GM19239 (cell line): ENCODE measurements around the gene RRP8.
A peak's percentile ranks its signal among the peaks of the same experiment; 100 is the strongest.

Experiments
- DNase-seq: peaks from one replicate; pipeline ENCODE4 v3.0.0; 2011; ENCODE audit warnings: low spot score; ENCODE audit not compliant: insufficient read length
- FAIRE-seq: peaks from 2 replicates; lab custom pipeline; 2011; peaks lifted over from hg19 to GRCh38; lab: Jason Lieb, UNC

Gene RRP8

DNA sequence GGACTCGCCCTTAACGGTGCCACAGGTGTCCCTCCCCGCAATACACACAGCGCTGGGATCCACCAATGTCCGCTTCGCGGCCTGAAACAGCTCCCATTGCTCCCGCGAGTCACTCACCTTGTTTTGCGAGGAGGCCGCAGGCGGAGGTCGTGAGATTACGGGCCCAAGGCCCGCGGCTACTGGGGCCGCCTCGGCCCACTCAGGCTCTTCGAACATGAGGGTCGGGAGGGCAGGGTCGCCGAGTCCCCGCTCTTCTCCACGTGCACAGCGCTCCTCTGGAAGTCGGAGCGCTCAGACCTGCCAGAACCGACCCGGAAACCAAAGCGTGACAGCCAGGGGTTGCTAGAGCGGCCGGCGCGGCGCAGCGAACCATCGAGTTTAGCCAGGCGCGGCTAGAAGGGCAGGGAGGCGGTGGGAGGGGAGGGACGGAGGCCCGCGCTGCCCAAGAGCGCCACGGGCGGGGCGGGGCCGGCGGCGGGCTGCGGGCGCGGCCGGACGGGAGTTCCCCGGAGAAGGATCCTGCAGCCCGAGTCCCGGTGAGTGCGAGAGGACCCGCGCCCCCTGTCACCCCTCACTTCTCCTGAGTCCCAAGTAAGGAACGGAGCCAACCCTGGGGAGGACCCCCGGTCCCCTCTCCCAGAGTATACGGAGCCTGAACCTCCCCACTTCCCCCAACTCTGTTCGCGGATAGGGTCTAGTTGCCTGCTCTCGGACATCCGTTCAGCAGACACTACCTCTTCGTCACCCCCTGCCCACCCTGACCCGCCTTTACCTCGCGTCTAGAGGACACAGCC, at the start of gene RRP8, which contains the start of gene ILK:
Gene RRP8, minus strand, starts transcription at position 330 of the 794 bp plus-strand sequence. Its CDS starts 114 bp downstream, at position 216.
Gene ILK, plus strand, starts transcription at position 488 of the 794 bp plus-strand sequence. CDS start 498 bp downstream, outside the sequence.
- DNase-seq (peak; percentile 80), FAIRE-seq (peak; percentile 93)

DNA sequence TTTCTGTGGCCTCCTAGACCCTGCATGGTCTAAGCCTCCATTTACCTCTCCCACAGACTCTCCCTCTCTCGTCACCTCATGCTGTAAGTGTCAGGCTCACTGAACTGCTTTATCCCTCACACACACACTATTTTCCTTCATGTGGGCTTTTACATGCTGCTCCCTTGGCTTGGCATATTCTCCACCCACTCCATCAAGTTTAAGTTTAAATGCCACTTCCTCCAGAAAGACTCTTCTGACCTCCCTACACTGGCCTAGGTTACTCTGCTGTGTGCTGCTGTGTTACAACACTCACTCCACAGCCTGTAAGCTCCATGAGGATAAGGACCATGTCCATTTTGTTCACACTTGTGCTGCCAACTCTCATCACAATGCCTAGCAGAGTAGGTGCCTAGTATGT, 49.7 kb upstream of the RRP8 start:
- DNase-seq, result no peak
- no peak for FAIRE-seq

DNA sequence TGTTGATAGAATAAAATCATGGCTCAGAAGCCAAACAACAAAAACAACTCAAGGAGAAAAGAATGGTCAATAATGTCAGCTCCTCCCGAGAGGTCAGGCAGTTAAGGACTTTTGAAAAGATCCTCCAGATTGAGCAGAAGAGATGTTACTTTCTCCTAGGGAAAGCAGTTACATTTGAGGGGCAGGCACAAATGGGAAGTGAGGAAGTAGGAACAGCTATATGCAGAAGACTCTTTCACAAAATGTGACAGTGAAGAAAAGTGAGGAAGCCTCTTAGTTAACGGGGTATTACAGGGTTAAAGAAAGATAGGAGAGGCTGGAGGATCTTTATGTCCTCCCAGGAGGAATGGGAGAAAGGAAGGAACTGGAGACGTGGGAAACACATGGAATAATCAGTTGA, 48.8 kb upstream of the RRP8 start:
- DNase-seq, result no peak
- no peak for FAIRE-seq

DNA sequence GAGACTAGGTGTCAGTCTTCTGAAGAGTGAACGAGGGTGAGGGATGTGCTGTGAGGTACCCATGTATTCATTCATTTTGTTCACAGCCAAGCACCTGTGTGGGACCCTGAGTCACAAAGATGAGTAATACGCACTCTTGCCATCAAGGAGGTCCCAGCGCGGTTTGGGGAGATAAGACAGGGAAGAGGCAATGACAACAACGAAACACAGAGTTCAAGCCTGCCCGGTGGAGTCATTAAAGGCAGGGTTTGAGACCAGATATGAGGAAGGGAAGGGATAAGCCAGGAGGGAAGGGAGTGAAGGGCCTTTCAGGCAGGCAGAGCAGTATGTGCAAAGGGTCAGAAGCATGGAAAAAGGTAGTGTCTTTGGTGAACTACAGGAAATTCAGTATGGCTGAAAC, 47.6 kb upstream of the RRP8 start:
- FAIRE-seq (no peak), DNase-seq (no peak)

DNA sequence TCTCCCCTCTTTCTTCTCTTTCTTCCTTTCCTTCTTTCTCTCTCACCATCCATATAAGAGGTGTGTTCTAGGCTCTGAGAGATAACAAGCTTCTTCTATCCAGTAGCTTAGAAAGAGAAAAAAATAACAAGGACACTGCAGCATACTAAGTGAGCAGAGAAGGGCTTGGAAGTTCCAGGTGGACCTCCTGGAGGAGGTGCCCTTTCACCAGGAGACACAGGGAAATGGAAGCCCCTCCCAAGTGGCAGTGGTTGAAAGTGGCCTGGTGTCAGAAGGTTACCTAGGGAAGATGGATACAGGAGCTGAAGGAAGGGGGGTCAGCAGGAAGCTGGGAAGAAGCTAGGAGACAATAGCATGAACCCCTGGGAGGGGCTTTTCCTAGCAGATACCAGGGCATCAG, 46.7 kb upstream of the RRP8 start:
- FAIRE-seq (no peak), DNase-seq (no peak)

DNA sequence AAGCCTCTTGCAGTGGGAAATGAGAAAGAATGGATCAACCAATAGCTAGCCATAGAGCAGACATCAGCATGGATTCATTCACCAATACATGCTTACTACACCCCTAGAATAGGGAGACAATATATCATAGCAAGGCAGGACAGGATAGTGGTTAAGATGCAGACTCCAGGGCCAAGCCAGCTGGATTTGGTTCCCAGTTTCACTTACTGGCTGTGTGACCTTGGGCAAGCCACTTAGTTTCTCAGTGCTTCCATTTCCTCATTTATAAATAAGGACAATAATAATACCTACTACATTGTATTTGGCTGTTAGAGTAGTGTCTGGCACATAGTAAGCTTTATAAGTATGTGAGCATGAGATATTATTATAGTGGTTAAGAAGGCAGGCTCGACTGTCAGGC, 45.1 kb upstream of the RRP8 start:
- no peak for DNase-seq
- no peak for FAIRE-seq

DNA sequence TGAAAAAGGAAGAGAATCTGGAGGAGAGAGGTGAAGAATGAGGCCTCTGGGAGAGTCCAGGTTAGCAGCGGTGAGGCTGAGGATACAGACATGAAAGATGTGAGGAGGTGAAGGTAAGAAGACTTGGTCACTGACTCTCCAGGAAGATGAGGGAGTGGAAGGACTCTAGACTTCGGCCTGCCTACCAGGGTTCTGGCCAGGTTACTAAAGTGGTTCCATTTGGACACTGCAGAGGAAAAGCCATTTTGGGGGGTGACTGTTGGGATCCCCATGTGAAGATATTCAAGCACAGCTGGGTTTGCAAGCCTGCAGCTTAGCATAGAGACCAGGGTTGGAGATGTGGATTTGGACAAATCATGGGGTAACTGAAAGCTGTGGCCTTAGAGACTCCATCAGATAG, 44.4 kb upstream of the RRP8 start:
- DNase-seq (no peak), FAIRE-seq (no peak)

DNA sequence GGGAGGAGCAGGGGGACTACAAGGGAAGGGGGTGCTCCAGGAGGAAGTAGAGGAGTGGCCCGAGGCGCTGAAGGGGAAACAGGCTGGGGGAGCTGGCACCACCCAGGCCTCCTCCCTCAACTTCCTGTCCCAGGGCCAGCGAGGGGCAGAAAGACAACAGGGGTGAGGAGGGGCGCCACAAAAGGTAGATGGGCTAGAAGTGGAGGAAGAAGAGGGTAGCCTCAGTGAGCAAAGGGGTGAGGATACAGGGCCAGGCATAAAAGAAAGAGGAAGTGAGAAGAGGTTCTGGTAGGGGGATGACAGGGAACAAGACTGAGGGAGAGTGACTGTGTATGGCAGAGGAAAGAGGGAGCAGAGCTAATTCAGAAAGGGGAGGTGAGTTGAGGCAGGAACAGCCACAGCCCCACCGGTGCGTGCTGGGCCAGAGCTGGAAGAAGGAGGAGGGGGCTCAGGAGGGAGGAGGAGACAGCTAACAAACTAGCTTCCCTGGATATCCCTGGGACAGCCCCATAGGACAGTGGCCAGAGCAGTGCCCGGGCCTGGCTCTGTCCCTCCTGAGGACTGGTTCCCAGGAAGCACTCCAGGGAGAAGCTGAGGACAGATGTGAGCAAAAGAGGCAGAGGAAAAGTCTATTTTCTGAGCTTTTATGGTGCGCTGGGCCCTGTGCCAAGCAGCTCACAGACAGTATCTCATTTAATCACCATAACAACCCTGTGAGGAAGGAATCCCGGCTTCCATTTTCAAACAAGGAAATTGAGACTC, 43.7 kb upstream of the RRP8 start:
- FAIRE-seq, result peak; percentile 64

DNA sequence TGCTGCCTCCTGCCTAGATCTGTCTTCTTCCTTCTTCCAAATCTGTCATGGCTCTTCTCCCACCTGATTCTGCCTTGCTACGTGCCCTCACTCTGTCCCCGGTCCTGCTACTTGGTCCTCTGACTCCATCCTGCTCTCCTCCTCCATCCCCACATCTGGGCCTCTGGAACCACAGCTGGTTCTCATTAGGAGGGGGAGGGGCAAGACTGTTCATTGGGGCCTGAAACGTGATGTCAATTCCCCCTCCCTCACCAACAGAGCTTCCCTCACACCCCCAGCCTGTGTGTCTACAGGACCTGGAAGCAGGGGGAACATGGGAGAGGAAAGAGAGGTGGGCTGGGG, 43.1 kb upstream of the RRP8 start:
- peak; percentile 81 for FAIRE-seq

More for the DNA sequence above, 43.7 kb upstream of the RRP8 start:
- DNase-seq, result peak; percentile 66

DNA sequence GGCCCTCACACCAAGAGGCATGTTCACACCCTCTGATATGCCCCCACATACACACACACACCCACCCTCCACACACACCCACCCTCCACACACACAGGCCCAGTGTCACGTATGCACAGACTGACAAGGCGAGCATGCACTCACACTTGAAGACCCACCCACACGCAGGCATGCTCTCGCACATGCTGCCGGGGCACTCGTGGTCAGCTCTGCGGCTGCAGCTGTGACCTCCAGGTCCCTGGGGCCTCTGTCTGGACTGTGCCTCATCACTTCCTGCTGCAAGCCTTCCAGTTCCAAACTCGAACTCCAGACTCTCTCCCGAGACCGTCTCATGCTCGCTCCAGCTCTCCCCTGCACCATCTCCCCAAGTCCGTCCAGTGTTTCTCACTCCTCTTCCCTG, 42.7 kb upstream of the RRP8 start:
- FAIRE-seq (no peak), DNase-seq (no peak)

More for the DNA sequence above, 43.1 kb upstream of the RRP8 start:
- no peak for DNase-seq

DNA sequence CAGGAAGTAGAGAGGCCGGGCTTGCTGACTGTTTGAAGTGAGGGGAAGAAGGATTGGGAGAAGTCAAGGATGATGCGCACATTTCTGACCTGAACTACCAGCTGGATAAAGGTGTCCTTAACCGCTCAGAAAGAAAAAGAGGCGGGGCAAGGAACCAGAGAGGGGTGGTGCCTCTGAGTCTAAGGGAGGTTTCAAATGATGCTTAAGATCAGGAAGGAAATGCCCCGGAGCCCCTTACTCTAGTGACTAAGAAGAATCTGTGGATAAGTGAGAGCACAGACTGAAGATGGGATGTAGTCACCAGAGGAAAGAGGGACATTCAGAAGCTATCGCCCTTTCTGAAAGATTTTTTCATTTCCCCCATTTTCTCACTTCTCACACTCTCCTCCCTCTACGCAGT, 39.5 kb upstream of the RRP8 start:
- FAIRE-seq (no peak), DNase-seq (no peak)

DNA sequence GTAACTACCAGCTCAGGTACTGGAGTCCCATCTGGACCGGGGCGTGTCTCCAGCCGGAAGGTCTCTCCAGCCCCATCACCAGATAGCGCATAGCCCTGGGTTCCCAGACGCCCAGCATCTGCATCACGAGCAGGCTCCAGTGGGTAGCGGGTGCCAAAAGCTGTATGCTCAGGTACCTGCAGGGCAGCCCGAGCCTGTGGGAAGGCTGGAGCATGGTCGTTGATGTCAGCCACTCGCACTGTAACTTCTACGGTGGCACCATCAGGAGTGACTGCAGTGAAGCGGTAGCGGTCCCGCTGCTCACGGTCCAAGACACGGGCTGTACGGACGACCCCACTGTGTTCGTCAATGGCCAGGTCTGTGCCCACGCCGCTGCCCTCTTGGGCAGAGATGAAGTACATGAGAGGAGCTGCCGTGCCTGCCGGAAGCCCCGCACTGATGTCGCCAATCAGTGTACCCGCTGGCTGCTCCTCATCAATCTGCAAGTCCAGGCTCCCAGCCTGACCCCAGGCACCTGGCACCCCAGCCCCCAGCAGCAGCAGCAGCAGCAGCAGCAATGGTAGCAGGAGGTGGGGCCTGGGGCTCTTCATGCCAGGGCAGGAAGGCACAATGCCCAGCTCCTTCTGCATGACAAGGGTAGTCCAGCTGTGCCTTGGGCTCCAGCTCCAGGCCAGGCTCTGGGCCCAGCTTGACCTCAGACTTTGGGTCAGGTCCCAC, 37.7 kb upstream of the RRP8 start:
- no peak for FAIRE-seq

DNA sequence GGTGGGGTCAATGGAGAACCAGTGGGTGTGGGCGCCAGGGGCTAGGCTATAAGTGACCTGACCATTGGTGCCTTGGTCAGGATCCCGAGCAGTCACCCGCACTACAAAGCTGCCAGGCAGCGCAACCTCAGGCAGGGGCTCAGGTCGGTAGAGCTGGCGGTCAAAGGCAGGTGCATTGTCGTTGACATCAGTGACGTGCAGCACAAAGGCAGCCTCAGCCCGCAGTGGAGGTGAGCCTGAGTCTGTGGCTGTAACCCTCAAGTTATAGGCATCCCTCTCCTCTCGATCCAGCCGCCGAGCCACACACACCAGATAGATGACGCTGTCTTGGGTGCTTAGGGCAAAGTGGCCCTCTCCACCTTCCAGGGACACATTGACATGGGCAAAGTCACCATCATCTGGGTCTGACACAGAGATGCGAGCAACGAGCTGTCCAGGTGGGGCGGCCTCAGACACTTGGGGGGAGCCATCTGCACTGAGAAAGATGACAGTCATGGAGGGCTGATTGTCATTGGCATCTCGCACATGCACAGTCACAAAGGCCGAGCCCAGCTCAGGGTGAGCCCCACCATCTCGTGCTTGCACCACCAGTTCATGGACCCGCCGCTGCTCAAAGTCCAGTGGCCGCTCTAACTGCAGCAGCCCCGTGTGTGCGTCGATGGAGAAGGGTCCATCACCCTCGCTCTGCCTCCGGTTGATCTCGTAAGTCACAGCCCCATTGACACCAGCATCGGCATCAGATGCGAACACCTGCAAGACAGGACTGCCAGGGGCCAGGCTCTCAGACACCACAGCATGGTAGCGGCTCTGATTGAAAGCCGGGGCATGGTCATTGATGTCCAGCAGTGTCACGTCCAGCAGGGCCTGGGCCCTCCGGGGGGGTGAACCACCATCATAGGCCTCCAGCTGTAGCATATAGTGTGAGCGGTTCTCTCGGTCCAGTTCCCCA, 36.9 kb upstream of the RRP8 start:
- FAIRE-seq (no peak), DNase-seq (no peak)

More for the DNA sequence above, 37.7 kb upstream of the RRP8 start:
- DNase-seq, result no peak

DNA sequence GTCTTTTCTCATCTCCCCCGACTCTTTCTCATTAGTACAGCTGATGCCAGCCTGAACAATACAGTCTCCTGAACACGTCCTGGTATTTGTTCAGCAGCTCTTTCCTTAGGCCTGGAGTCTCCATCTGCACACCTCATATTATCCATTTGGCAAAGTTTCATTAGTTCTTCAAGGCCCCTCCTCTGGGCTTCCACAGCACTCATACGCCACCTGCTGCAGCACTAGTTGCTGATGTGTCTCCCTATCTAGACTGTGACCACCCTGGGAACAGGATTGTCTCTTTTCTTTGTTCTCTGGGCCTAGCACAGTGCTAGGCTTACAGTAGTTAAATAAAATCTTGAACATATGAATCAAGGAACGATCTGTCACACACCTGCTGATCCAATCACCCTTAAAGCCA, 35.0 kb upstream of the RRP8 start:
- DNase-seq, result no peak
- FAIRE-seq, result no peak

DNA sequence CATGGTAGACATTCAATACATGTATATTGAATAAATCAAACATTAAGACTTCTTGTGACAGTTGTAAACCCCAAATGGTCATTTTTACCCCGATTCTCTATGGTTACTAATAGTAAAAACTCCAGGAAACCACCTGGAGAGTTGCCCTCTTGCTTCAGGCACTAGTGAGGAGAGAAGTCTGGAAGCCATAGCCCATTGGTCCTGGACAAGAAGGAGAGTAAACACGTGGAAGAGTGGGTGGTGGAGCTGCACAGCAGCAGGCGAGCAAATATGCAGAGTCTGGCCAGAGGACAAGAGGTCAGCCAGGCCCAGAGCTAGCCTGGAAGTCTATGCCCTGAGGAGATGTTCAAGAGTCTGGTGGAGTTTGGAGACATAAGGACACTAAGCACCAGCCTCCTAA, 34.5 kb upstream of the RRP8 start:
- DNase-seq (no peak), FAIRE-seq (no peak)

DNA sequence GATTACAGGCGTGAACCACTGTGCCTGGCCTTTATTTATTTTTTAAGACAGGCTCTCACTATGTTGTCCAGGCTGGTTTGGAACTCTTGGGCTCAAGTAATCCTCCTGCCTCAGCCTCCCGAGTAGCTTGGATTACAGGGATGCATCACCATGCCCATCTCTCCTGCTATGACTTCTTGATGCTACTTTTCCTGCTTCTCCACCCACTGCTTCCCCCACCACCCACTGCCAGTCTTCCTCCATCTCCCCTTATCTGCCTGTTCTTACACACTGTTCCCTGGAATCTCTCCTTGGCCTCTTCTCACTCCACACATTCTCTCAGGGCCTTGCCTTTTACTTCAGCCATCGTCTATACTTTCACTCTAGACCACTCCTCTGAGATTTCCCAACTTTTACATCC, 33.1 kb upstream of the RRP8 start:
- no peak for FAIRE-seq

DNA sequence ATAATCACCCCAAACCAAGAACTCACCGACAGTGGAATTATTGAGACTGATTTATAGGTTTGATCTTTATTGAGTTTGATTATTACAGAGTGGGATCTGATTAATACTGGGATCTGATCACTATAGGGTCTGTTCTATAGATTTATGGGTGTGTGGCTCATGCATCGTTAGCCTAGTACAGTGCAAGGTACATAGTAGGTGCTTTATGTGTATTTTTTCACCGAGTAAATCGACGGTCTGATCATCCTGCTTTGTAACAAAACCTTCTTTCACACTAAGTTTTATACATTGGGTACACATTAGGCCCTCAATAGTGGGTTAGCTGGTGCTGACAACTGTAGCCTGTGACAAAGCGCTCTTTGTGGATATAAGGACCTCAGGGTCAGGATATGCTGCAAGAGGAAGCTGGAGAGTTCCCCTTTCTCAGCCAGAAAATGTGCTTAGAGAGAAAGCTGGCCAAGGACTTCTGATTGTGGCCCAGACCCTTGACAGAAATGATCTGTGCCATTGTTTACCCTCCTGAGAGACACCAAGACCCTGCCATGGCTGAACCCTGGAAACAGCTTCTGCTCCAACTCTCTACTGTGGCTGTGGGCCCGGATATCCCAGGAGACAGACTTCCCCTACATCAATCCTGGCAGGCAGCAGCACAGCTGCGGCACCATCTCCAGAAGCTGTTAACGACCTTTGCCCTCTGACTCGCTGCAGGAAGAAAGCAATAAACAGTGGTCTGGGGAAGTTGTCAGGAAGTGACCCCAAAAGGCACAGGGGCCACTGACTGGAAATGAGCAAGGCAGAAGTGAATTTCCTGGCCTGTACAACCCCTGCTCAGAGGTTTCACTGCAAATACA, 31.9 kb upstream of the RRP8 start:
- FAIRE-seq (no peak), DNase-seq (no peak)

More for the DNA sequence above, 33.1 kb upstream of the RRP8 start:
- no peak for DNase-seq

DNA sequence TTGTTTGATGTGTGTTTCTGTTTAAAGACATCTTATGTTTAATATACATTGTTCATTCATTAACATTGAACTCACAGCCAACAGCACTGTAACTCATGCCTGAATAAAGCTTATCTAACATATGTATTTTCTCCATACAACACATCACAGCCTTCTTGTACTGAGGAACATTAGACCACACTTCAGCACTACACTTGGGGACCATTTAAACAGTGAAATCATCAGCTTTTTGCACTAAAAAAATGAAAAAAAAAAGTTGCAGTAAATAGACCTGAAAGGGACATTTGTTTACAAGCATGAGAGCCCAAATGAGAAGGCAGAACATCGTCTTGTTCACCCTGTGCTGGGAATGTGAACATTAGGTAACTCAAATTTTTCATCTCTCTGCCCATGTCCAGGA, 31.1 kb upstream of the RRP8 start:
- DNase-seq (no peak), FAIRE-seq (no peak)
